GM12872 (cell line): Measurements from ENCODE around the gene TRPV4.

ENCODE experiments used
- TF ChIP-seq, protein P1 (sequence below): IDR thresholded peaks from 3 replicates; pipeline ENCODE4 v1.5.1; 2011; ENCODE audit warnings: low read depth, mild to moderate bottlenecking, low read length, moderate library complexity; ENCODE audit not compliant: insufficient read depth

Gene TRPV4

DNA sequence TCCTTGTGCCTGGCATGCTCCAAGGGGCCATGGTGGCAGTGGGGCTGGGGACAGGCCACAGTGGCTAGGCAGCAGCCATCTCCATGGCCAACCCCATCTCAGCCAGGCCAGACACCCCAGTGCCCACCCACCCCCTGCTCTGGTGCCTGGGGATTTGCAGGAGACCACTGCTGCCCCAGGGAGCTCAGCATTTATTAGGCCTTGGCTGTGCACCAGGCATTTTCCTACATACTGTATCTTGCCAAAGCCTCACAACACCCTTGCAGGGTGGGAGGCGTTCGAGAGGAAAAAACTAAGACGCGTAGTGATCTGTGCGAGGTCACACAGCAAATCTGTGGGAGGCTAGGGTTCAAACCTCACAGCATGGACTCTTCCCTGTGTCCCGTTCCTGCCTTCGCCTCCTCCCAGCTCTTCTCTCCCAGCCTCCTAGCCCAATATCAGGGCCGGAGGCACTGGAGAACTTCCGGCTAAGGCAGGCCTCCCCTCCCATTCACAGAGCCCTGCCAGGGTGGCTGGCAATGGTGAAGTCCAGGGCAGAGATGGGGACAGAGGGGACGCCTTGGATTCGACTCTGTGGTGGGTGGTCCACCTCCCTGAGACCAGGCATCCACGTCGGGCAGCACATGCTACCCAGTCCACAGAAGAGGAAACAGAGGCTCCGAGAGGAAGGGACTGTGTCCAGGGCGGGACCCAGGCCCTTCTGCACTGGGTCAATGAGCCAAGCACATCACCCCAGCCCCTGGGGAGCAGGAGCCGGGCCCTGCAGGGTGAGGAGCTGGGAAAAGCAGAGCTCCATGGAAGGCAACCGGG, 62.1 kb downstream of the TRPV4 start:
- TF ChIP-seq, protein P1, sequence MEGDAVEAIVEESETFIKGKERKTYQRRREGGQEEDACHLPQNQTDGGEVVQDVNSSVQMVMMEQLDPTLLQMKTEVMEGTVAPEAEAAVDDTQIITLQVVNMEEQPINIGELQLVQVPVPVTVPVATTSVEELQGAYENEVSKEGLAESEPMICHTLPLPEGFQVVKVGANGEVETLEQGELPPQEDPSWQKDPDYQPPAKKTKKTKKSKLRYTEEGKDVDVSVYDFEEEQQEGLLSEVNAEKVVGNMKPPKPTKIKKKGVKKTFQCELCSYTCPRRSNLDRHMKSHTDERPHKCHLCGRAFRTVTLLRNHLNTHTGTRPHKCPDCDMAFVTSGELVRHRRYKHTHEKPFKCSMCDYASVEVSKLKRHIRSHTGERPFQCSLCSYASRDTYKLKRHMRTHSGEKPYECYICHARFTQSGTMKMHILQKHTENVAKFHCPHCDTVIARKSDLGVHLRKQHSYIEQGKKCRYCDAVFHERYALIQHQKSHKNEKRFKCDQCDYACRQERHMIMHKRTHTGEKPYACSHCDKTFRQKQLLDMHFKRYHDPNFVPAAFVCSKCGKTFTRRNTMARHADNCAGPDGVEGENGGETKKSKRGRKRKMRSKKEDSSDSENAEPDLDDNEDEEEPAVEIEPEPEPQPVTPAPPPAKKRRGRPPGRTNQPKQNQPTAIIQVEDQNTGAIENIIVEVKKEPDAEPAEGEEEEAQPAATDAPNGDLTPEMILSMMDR, result no peak

GRCh38 chr12:109770104-109770860, 62.9 kb downstream of the TRPV4 start:
- TF ChIP-seq, protein P1, result no peak

DNA sequence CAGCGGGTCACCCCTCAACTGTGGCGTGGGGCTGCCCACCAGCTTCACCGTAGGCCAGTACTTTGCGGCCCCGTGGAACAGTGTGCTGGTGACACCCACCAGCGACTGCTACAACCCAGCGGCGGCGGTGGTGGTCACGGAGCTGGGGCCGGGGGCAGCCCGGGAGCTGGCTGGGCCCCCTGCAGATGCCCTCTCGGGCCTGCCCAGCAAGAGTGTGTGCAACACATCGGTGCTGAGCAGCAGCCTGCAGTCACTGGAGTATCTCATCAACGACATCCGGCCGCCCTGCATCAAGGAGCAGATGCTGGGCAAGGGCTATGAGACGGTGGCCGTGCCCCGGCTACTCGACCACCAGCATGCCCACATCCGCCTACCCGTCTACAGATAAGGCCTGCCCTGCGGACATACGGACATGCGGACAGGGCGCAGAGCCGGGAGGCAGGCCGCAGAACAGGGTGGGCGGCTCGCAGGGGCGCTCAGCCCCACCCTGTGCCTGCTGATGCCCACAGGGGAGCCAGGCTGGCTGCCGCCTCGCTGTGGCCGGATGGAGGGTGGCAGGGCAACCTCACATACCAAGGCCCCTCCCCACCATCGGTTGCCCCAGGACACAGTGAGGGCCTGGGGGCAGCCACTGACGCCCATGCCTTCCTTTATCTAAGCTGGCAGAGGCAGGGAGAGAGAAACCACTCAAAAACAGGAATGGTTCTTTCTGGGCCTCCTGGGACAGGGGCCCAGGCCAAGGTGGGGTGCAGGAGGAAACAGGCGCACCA, 64.1 kb downstream of the TRPV4 start:
- TF ChIP-seq, protein P1, result no peak

- TF ChIP-seq, protein P1, result no peak
Measured at GRCh38 chr12:109767991-109768900, 65.0 kb downstream of the TRPV4 start.

DNA sequence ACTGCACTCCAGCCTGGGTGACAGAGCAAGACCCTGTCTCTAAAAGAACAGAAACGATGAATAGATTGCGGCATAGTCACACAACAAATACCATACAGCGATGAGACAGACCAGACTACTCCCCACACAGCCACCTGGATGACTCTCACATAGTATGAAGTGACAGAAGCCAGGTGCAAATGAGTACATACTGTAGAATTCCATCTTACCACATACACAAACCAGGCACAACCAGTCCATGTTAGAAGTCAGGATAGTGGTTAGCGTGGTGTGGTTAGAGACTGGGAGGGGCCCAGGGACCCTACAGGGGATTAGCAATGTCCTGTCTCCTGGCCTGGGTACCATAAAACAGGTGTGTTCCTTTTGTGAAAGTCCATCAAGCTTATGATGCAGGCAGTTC, 65.7 kb downstream of the TRPV4 start:
- TF ChIP-seq, protein P1, result no peak

DNA sequence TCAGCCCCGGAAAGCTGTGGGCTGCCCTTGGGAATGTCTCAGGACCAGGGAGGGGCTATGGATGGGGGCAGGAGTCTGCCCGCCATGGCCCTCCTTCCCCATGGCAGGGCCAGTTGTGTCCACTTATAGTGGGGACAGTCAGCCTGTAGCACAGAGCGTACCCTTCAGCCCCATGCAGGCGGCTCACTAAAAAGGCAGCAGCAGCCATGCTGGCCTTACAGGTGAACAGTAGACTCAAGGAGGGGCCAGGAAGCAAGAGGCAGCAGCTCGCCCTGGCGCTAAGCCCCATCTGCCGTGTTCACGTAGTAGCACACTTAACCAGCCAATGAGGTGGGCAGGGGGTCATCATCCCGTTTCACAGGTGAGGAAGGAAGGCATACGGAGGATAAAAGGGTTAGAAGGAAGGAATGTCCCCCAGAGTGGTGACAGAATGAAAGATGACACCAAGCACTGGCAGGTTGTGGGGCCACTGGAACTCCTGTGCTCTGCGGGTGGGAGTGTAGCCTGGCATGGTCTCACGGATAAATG, 66.9 kb downstream of the TRPV4 start:
- TF ChIP-seq, protein P1, result no peak
